Lower leg skin (tissue), 4 donors: ENCODE measurements around the gene CCDC186. TPM values are rescaled to one million over a fixed set of nuclear protein-coding genes. Genes with fewer than 3 reads are reported as not detected.
"Not testable (repeated sequence)": the region's sequence is repeated elsewhere in the genome, so short reads cannot be mapped to it uniquely, and the experiment has no call there.

Experiments
- DNase-seq, 2 donors: peaks; one replicate each; pipeline ENCODE4 v3.0.0-alpha.2; 2019; ENCODE audit warnings: low spot score in 2 of 2
- H3K4me3 ChIP-seq: fragments of 200-600 bp; sonication (generic); 2 replicates; pipeline ENCODE4 v1.5.1; 2017; ENCODE audit warnings: mild to moderate bottlenecking, low read depth; ENCODE audit not compliant: poor library complexity, severe bottlenecking
- CTCF ChIP-seq, 3 donors: fragments of 450-650 bp; IDR thresholded peaks; one replicate each; pipeline ENCODE4 v1.5.1; 2016; ENCODE audit warnings: antibody characterized with exemption in 3 of 3, mild to moderate bottlenecking in 3 of 3, moderate library complexity in 2 of 3
- POLR2A ChIP-seq, 2 donors: fragments of 450-650 bp; IDR thresholded peaks; one replicate each; pipeline ENCODE4 v1.6.1; 2016 to 2017; ENCODE audit warnings: antibody characterized with exemption in 2 of 2, mild to moderate bottlenecking in 1 of 2, moderate library complexity in 1 of 2
- WGBS, 2 donors: methylation state at CpG; one replicate each; pipeline ENCODE4 v1.1.5; 2018; 5-methylcytosine and 5-hydroxymethylcytosine counted together
- intact Hi-C: fragments of 100-400 bp; cut with DNase I; formaldehyde crosslinking; loops from one replicate; pipeline ENCODE4 v1.15.0; 2023; ENCODE audit warnings: low total_unique reads
- total RNA-seq, 4 donors: library from RNA; depleted of rRNA; stranded (reverse); fragments of >200 nt; gene quantifications; one replicate each; pipeline ENCODE4 v1.1.0, GENCODE V29; 2016

Gene CCDC186
- total RNA-seq, 4 donors from 2014 or later, result 24.4 to 83.4 (median 33.0) TPM

- no peak for DNase-seq
- intact Hi-C loops, result no loop called here
- no peak for TF ChIP-seq CTCF (IDR thresholded peaks at IDR 0.05)
- TF ChIP-seq POLR2A (IDR thresholded peaks at IDR 0.05), result no peak
- H3K4me3 ChIP-seq, result no peak overlapping the region
- WGBS, 2 donors, result 95% methylated on average over 1 of the region's 1 CpG
These were observed 30.8 kb downstream of the CCDC186 start for GRCh38 chr10:114143160-114143559.

- DNase-seq, result no peak
- TF ChIP-seq CTCF (IDR thresholded peaks at IDR 0.05) (no peak), POLR2A (IDR thresholded peaks at IDR 0.05) (no peak)
- 64 to 66% methylated on average over 3 of the region's 3 CpGs for WGBS, 2 donors
- H3K4me3 ChIP-seq, result no peak overlapping the region
- intact Hi-C loops, result no loop called here
These were observed 32.0 kb downstream of the CCDC186 start for GRCh38 chr10:114142018-114142417.

GRCh38 chr10:114140827-114141226 is 33.2 kb downstream of the CCDC186 start:
- H3K4me3 ChIP-seq, DNase-seq, intact Hi-C loops: not testable (repeated sequence)
- WGBS, 2 donors, result 89 to 91% methylated on average over 2 of the region's 2 CpGs

GRCh38 chr10:114140036-114140435 is 34.0 kb downstream of the CCDC186 start:
- intact Hi-C loops, result no loop called here
- no peak overlapping the region for H3K4me3 ChIP-seq
- 91 to 95% methylated on average over 1 of the region's 1 CpG for WGBS, 2 donors
- TF ChIP-seq POLR2A (IDR thresholded peaks at IDR 0.05) (no peak), CTCF (IDR thresholded peaks at IDR 0.05) (no peak)
- no peak for DNase-seq

- intact Hi-C loops, result no loop called here
- TF ChIP-seq CTCF (IDR thresholded peaks at IDR 0.05) (no peak), POLR2A (IDR thresholded peaks at IDR 0.05) (no peak)
- WGBS, 2 donors, result 80 to 86% methylated on average over 3 of the region's 3 CpGs
- DNase-seq, result no peak
- no peak overlapping the region for H3K4me3 ChIP-seq
These were observed 35.4 kb downstream of the CCDC186 start for GRCh38 chr10:114138581-114138980.

- intact Hi-C loops, result no loop called here
- 77 to 79% methylated on average over 2 of the region's 2 CpGs for WGBS, 2 donors
These were observed 38.5 kb downstream of the CCDC186 start for GRCh38 chr10:114135476-114135875.

More at GRCh38 chr10:114135476-114135875, 38.5 kb downstream of the CCDC186 start:
- no peak for DNase-seq
- TF ChIP-seq POLR2A (IDR thresholded peaks at IDR 0.05) (no peak), CTCF (IDR thresholded peaks at IDR 0.05) (no peak)
- H3K4me3 ChIP-seq, result no peak overlapping the region
